SH-SY5Y (cell line): ENCODE results near the gene TFPT.

ENCODE experiments used
- GATA2 ChIP-seq: IDR thresholded peaks from 2 replicates; pipeline ENCODE4 v1.6.1; 2011; ENCODE audit warnings: mild to moderate bottlenecking, low read depth, low read length
- GATA3 ChIP-seq: IDR thresholded peaks from 2 replicates; pipeline ENCODE4 v1.6.1; 2011; ENCODE audit warnings: low read depth, mild to moderate bottlenecking, low read length, moderate library complexity

- TF ChIP-seq GATA2: no peak
- no peak for TF ChIP-seq GATA3
Observed at GRCh38 chr19:54063350-54064116, 51.9 kb downstream of the TFPT start, which contains the start of gene VSTM1.
